ENCODE measurements around the gene GBP1.
"Not testable (repeated sequence)": the region's sequence is repeated elsewhere in the genome, so short reads cannot be mapped to it uniquely, and the experiment has no call there.

DNA sequence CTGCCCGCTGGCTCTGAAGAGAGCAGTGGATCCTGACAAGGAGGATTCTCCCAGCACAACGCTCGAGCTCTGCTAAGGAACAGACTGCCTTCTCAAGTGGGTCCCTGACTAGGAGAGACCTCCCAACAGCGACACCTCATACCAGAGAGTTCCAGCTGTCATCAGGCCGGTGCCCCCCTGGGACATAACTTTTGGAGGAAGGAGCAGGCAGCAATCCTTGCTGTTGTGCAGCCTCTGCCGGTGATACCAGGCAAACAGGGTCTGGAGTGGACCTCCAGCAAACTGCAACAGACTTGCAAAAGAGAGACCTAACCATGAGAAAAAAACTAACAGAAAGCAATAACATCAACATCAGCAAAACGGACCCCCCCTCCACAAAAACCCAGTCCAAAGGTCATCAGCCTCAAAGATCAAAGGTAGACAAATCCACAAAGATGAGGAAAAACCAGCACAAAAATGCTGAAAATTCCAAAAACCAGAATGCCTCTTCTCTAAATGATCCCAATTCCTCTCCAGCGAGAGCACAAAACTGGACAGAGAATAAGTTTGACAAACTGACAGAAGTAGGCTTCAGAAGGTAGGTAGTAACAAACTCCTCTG is 7.6 kb upstream of the GBP1 start:
- TF ChIP-seq, protein P1, sequence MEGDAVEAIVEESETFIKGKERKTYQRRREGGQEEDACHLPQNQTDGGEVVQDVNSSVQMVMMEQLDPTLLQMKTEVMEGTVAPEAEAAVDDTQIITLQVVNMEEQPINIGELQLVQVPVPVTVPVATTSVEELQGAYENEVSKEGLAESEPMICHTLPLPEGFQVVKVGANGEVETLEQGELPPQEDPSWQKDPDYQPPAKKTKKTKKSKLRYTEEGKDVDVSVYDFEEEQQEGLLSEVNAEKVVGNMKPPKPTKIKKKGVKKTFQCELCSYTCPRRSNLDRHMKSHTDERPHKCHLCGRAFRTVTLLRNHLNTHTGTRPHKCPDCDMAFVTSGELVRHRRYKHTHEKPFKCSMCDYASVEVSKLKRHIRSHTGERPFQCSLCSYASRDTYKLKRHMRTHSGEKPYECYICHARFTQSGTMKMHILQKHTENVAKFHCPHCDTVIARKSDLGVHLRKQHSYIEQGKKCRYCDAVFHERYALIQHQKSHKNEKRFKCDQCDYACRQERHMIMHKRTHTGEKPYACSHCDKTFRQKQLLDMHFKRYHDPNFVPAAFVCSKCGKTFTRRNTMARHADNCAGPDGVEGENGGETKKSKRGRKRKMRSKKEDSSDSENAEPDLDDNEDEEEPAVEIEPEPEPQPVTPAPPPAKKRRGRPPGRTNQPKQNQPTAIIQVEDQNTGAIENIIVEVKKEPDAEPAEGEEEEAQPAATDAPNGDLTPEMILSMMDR (IDR thresholded peaks at IDR 0.05; ENCODE audit: insufficient read depth, low read length, poor library complexity, severe bottlenecking) = not testable (repeated sequence)
- not testable (repeated sequence) for TF ChIP-seq EZH2phosphoT487 (conservative IDR thresholded peaks at IDR 0.05; ENCODE audit: low read length)

All from SU-DHL-6 (cell line).